AG04449 (cell line): ENCODE data around the gene TFIP11.

Source experiments
- CTCF ChIA-PET: fragments of 350-600 bp; formaldehyde crosslinking; extraction: SDS; loops from one replicate; lab custom pipeline; 2021; ENCODE audit warnings: antibody characterized with exemption; lab: Yijun Ruan, JAX
- POLR2A ChIA-PET: fragments of 400-600, 350-600 bp; formaldehyde crosslinking; extraction: SDS; loops from one replicate; lab custom pipeline; 2020; ENCODE audit warnings: antibody characterized with exemption, inconsistent platforms; lab: Yijun Ruan, JAX
- DNase-seq: peaks from one replicate; pipeline ENCODE4 v3.0.0-alpha.2; 2010; ENCODE audit warnings: low read depth, low spot score
- H3K4me3 ChIP-seq: 2 replicates; pipeline ENCODE4 v1.5.1; 2011; ENCODE audit warnings: low read depth, mild to moderate bottlenecking, control low read depth, low read length
- CTCF ChIP-seq: IDR thresholded peaks from one replicate; pipeline ENCODE4 v1.5.1; 2011; ENCODE audit warnings: mild to moderate bottlenecking, moderate library complexity, low read length, control low read depth, inconsistent platforms; ENCODE audit not compliant: insufficient read depth; ENCODE audit errors: missing control alignments

The TFIP11 gene

GRCh38 chr22:26527574-26528465, 15.5 kb upstream of the TFIP11 start:
- TF ChIP-seq CTCF, result no peak
- ChIA-PET CTCF (no interaction called here), POLR2A (no interaction called here)
- no peak for DNase-seq
- H3K4me3 ChIP-seq, result no peak overlapping the region

- TF ChIP-seq CTCF, result no peak
- ChIA-PET POLR2A (no interaction called here), CTCF (no interaction called here)
- H3K4me3 ChIP-seq, result no peak overlapping the region
- no peak for DNase-seq
These were observed 14.9 kb upstream of the TFIP11 start for GRCh38 chr22:26527167-26527566.

DNA sequence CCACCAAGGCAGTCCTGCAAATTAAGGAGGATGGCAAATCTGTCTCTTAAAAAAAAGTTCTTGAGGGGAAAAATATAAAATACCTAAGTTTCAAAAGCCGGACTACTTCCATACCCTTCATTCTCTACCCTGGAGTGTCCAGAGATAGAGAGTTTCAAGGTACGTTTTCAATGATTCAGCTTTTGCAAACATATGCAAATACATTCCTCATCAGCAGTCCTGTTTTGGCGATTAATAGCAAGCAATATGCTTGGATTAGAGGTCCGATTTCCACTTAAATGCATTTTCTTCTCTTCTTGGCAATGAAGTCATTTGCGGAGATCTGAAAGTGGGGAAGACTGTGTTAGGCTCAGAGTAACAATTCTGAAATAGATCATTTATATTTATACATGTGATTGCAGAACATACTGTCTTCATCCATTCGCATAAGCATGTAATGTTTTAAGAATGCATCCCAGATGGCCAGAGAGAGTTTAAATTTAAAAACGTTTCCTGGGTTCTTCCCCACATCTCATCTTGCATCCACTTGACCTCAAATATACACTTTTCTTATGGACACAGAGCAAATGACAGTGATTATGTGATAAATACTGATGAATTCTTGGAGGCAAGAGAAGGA, 13.8 kb upstream of the TFIP11 start:
- POLR2A ChIA-PET, result no interaction called here
- DNase-seq, result no peak
- no peak for TF ChIP-seq CTCF
- H3K4me3 ChIP-seq, result no peak overlapping the region
- CTCF ChIA-PET, result no interaction called here

DNA sequence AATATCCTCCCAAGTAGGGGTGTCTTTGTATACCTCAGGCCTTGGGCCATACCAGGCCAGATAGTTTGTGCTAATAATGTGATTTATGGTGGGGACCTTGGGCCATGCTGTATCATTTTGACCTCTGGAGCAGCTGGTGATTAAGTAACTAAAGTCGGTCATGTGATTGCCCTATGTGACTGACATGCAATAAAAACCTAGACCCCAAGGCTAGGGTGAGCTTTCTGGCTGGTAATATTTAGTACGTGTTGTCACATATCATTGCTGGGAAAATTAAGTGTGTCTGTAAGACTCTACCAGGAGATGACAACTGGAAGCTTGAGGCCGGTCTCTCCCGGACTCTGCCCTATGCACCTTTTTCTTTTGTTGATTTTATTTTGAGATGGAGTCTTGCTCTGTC, 12.6 kb upstream of the TFIP11 start:
- H3K4me3 ChIP-seq, result no peak overlapping the region
- DNase-seq, result no peak
- CTCF ChIA-PET, result no interaction called here
- no peak for TF ChIP-seq CTCF
- POLR2A ChIA-PET, result no interaction called here

- no peak for DNase-seq
- CTCF ChIA-PET, result interaction anchor here (1.4 to 1.6 kb wide), 2 partner anchors 9 to 13 kb away, joined by 4 read pairs; no protein-coding TSS in a partner anchor
- no peak overlapping the region for H3K4me3 ChIP-seq
- no peak for TF ChIP-seq CTCF
- POLR2A ChIA-PET, result no interaction called here
These were observed 10.3 kb upstream of the TFIP11 start for GRCh38 chr22:26522592-26522991.

DNA sequence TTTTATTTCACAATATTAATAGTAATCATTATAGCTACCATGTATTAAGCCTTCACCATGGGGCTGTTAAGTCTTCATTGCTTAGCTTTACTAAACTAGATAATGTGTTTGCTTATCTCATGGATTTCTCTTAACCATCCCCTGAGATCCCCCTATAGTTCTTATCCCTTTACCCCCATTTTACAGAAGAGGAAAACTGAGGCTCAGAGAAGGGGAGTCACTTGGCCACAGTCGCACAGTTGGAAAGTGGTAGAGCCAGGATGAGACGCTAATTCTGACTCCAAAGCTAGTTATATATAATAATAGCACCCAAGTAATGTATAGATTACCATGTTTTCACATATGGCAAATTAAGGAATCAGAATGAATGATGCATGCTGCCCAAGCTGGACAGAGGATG, 9.7 kb upstream of the TFIP11 start:
- no peak for TF ChIP-seq CTCF
- POLR2A ChIA-PET, result no interaction called here

More for the DNA sequence above, 9.7 kb upstream of the TFIP11 start:
- CTCF ChIA-PET, result interaction anchor here (1.4 kb wide), 1 partner anchor 9 kb away, joined by 4 read pairs; no protein-coding TSS in a partner anchor
- H3K4me3 ChIP-seq, result no peak overlapping the region
- DNase-seq, result no peak
